Activated naive CD8-positive, alpha-beta T cell treated with anti-CD3 and anti-CD28 coated beads for 36 hours (primary cell): Measurements from ENCODE around the gene C11orf24. TPM values are rescaled to one million over a fixed set of nuclear protein-coding genes. Genes with fewer than 3 reads are reported as not detected.
"Not testable (repeated sequence)": the region's sequence is repeated elsewhere in the genome, so short reads cannot be mapped to it uniquely, and the experiment has no call there.

ENCODE experiments used
- DNase-seq: peaks from one replicate; pipeline ENCODE4 v3.0.0; 2021
- H3K27ac Mint-ChIP-seq: one replicate; pipeline ENCODE4 v1.8.0; 2022; ENCODE audit warnings: mild to moderate bottlenecking, moderate library complexity, mixed read lengths
- H3K27me3 Mint-ChIP-seq: one replicate; pipeline ENCODE4 v1.8.0; 2022; ENCODE audit warnings: mild to moderate bottlenecking, mixed read lengths
- H3K36me3 Mint-ChIP-seq: one replicate; pipeline ENCODE4 v1.8.0; 2021; ENCODE audit warnings: mild to moderate bottlenecking, mixed read lengths
- H3K4me1 Mint-ChIP-seq: one replicate; pipeline ENCODE4 v1.8.0; 2021; ENCODE audit warnings: mixed read lengths
- H3K4me3 Mint-ChIP-seq: one replicate; pipeline ENCODE4 v1.8.0; 2022; ENCODE audit warnings: mild to moderate bottlenecking, moderate library complexity, mixed read lengths
- H3K9me3 Mint-ChIP-seq: one replicate; pipeline ENCODE4 v1.8.0; 2022; ENCODE audit warnings: mixed read lengths
- total RNA-seq, 2 experiments: library from RNA; stranded (reverse); gene quantifications; one replicate each; pipeline ENCODE4 v1.2.3, GENCODE V29; 2021

C11orf24 gene
- total RNA-seq, 2 experiments from 2014 or later = 42.2 to 44.6 TPM

GRCh38 chr11:68289456-68289855, 17.7 kb upstream of the C11orf24 start:
- Mint-ChIP-seq H3K36me3 (peaks cover 2% of the 10 kb centered on the region), H3K4me1 (no peaks in the 10 kb centered on the region), H3K27ac (no peak overlapping the region), H3K4me3 (no peak overlapping the region), H3K27me3 (no peaks in the 10 kb centered on the region), H3K9me3 (peaks cover 2% of the 10 kb centered on the region)
- no peak for DNase-seq

GRCh38 chr11:68287419-68287818, 15.6 kb upstream of the C11orf24 start:
- Mint-ChIP-seq H3K4me3 (no peak overlapping the region), H3K4me1 (peaks cover 9% of the 10 kb centered on the region), H3K27me3 (peaks cover 4% of the 10 kb centered on the region), H3K36me3 (peaks cover 2% of the 10 kb centered on the region), H3K9me3 (peaks cover 6% of the 10 kb centered on the region), H3K27ac (no peak overlapping the region)
- no peak for DNase-seq

GRCh38 chr11:68284588-68284987, 12.8 kb upstream of the C11orf24 start:
- H3K4me3 Mint-ChIP-seq, H3K36me3 Mint-ChIP-seq, H3K9me3 Mint-ChIP-seq, H3K27ac Mint-ChIP-seq, DNase-seq, H3K27me3 Mint-ChIP-seq: not testable (repeated sequence)
- H3K4me1 Mint-ChIP-seq = peaks cover 18% of the 10 kb centered on the region

GRCh38 chr11:68282861-68283230, 11.1 kb upstream of the C11orf24 start:
- H3K4me3 Mint-ChIP-seq = peak overlapping the region; percentile 73
- H3K36me3 Mint-ChIP-seq = peaks cover 2% of the 10 kb centered on the region
- peaks cover 4% of the 10 kb centered on the region for H3K27me3 Mint-ChIP-seq
- H3K27ac Mint-ChIP-seq = peak overlapping the region; percentile 83
- DNase-seq = no peak
- peaks cover 18% of the 10 kb centered on the region for H3K4me1 Mint-ChIP-seq
- peaks cover 6% of the 10 kb centered on the region for H3K9me3 Mint-ChIP-seq

- DNase-seq = peak; percentile 56
- Mint-ChIP-seq H3K27me3 (peaks cover 4% of the 10 kb centered on the region), H3K36me3 (peaks cover 2% of the 10 kb centered on the region), H3K27ac (peak overlapping the region; percentile 83), H3K9me3 (peaks cover 6% of the 10 kb centered on the region), H3K4me1 (peaks cover 18% of the 10 kb centered on the region), H3K4me3 (peak overlapping the region; percentile 73)
Measured at GRCh38 chr11:68282141-68282860, 10.5 kb upstream of the C11orf24 start.

- H3K27me3 Mint-ChIP-seq = peaks cover 4% of the 10 kb centered on the region
- peaks cover 18% of the 10 kb centered on the region for H3K4me1 Mint-ChIP-seq
- H3K9me3 Mint-ChIP-seq = peaks cover 4% of the 10 kb centered on the region
- H3K27ac Mint-ChIP-seq = no peak overlapping the region
- no peak for DNase-seq
- H3K36me3 Mint-ChIP-seq = peaks cover 1% of the 10 kb centered on the region
- H3K4me3 Mint-ChIP-seq = no peak overlapping the region
Measured at GRCh38 chr11:68279676-68280075, 7.9 kb upstream of the C11orf24 start.

- DNase-seq = no peak
Measured at GRCh38 chr11:68276861-68277260, 5.1 kb upstream of the C11orf24 start.

GRCh38 chr11:68275721-68276507, 4.1 kb upstream of the C11orf24 start:
- Mint-ChIP-seq H3K4me1 (peaks cover 11% of the 10 kb centered on the region), H3K27me3 (no peaks in the 10 kb centered on the region), H3K27ac (no peak overlapping the region), H3K4me3 (no peak overlapping the region), H3K9me3 (no peaks in the 10 kb centered on the region), H3K36me3 (no peaks in the 10 kb centered on the region)
- DNase-seq = no peak

More at GRCh38 chr11:68276861-68277260, 5.1 kb upstream of the C11orf24 start:
- Mint-ChIP-seq H3K27ac (no peak overlapping the region), H3K27me3 (no peaks in the 10 kb centered on the region), H3K4me1 (peaks cover 12% of the 10 kb centered on the region), H3K36me3 (no peaks in the 10 kb centered on the region), H3K9me3 (no peaks in the 10 kb centered on the region), H3K4me3 (no peak overlapping the region)

- H3K27me3 Mint-ChIP-seq = no peaks in the 10 kb centered on the region
- peaks cover 24% of the 10 kb centered on the region for H3K4me1 Mint-ChIP-seq
- no peaks in the 10 kb centered on the region for H3K36me3 Mint-ChIP-seq
- H3K9me3 Mint-ChIP-seq = no peaks in the 10 kb centered on the region
- DNase-seq = no peak
- H3K4me3 Mint-ChIP-seq = no peak overlapping the region
- no peak overlapping the region for H3K27ac Mint-ChIP-seq
Measured at GRCh38 chr11:68274306-68274705, 2.5 kb upstream of the C11orf24 start.

- H3K27me3 Mint-ChIP-seq = no peaks in the 10 kb centered on the region
- DNase-seq = no peak
- H3K9me3 Mint-ChIP-seq = no peaks in the 10 kb centered on the region
- no peak overlapping the region for H3K27ac Mint-ChIP-seq
- peaks cover 28% of the 10 kb centered on the region for H3K4me1 Mint-ChIP-seq
- peaks cover 3% of the 10 kb centered on the region for H3K36me3 Mint-ChIP-seq
- peak overlapping the region; percentile 97 for H3K4me3 Mint-ChIP-seq
Measured at GRCh38 chr11:68273026-68273738, 1.4 kb upstream of the C11orf24 start.

GRCh38 chr11:68271023-68271780, 571 bp downstream of the C11orf24 start:
- peak overlapping the region; percentile 93 for H3K27ac Mint-ChIP-seq
- H3K4me3 Mint-ChIP-seq = peak overlapping the region; percentile 97
- no peaks in the 10 kb centered on the region for H3K27me3 Mint-ChIP-seq
- H3K36me3 Mint-ChIP-seq = peaks cover 8% of the 10 kb centered on the region
- peak; percentile 70 for DNase-seq
- no peaks in the 10 kb centered on the region for H3K9me3 Mint-ChIP-seq
- peaks cover 34% of the 10 kb centered on the region for H3K4me1 Mint-ChIP-seq

GRCh38 chr11:68270196-68271022, 1.4 kb downstream of the C11orf24 start:
- Mint-ChIP-seq H3K27me3 (no peaks in the 10 kb centered on the region), H3K36me3 (peaks cover 8% of the 10 kb centered on the region), H3K27ac (peak overlapping the region; percentile 93), H3K4me3 (peak overlapping the region; percentile 97), H3K4me1 (peaks cover 34% of the 10 kb centered on the region), H3K9me3 (no peaks in the 10 kb centered on the region)
- DNase-seq = no peak

GRCh38 chr11:68269414-68270081, 2.2 kb downstream of the C11orf24 start:
- H3K36me3 Mint-ChIP-seq = peaks cover 14% of the 10 kb centered on the region

More at GRCh38 chr11:68269414-68270081, 2.2 kb downstream of the C11orf24 start:
- no peak overlapping the region for H3K27ac Mint-ChIP-seq
- DNase-seq = no peak
- H3K4me3 Mint-ChIP-seq = peak overlapping the region; percentile 47
- no peaks in the 10 kb centered on the region for H3K27me3 Mint-ChIP-seq
- peaks cover 36% of the 10 kb centered on the region for H3K4me1 Mint-ChIP-seq
- H3K9me3 Mint-ChIP-seq = no peaks in the 10 kb centered on the region
